DMS 273 (cell line): Measurements from ENCODE around the gene AMER3.
A peak's percentile ranks its signal among the peaks of the same experiment; 100 is the strongest.

Source experiments
- DNase-seq: peaks from one replicate; lab custom pipeline; 2025; ENCODE audit not compliant: unreplicated experiment; lab: John Stamatoyannopoulos, UW

The AMER3 gene

GRCh38 chr2:130778781-130779180 is 23.4 kb downstream of the AMER3 start:
- no peak for DNase-seq

- DNase-seq: peak; percentile 84
These were observed 30.2 kb downstream of the AMER3 start for GRCh38 chr2:130785466-130786055.

- no peak for DNase-seq
These were observed 30.7 kb downstream of the AMER3 start for GRCh38 chr2:130786076-130786475.

GRCh38 chr2:130787841-130788240 is 32.5 kb downstream of the AMER3 start:
- no peak for DNase-seq

- no peak for DNase-seq
These were observed 35.0 kb downstream of the AMER3 start for GRCh38 chr2:130790312-130790711.

GRCh38 chr2:130790804-130791616 is 35.7 kb downstream of the AMER3 start:
- DNase-seq: no peak

GRCh38 chr2:130791617-130791939 is 36.2 kb downstream of the AMER3 start:
- DNase-seq: no peak

GRCh38 chr2:130795431-130795830 is 40.1 kb downstream of the AMER3 start:
- no peak for DNase-seq

- DNase-seq: no peak
These were observed 41.0 kb downstream of the AMER3 start for GRCh38 chr2:130796290-130796689.

GRCh38 chr2:130797493-130798435 is 42.4 kb downstream of the AMER3 start:
- DNase-seq: peak; percentile 97

GRCh38 chr2:130798472-130799218 is 43.3 kb downstream of the AMER3 start:
- DNase-seq: peak; percentile 42

- DNase-seq: no peak
These were observed 44.0 kb downstream of the AMER3 start for GRCh38 chr2:130799295-130799694.

GRCh38 chr2:130805613-130806012 is 50.3 kb downstream of the AMER3 start:
- no peak for DNase-seq

GRCh38 chr2:130806370-130806769 is 51.0 kb downstream of the AMER3 start:
- no peak for DNase-seq

- peak; percentile 33 for DNase-seq
These were observed 52.5 kb downstream of the AMER3 start for GRCh38 chr2:130807659-130808385.

- DNase-seq: peak; percentile 40
These were observed 53.3 kb downstream of the AMER3 start for GRCh38 chr2:130808482-130809268.

- no peak for DNase-seq
These were observed 55.1 kb downstream of the AMER3 start for GRCh38 chr2:130810490-130810889.

- no peak for DNase-seq
These were observed 58.4 kb downstream of the AMER3 start for GRCh38 chr2:130813722-130814121.

GRCh38 chr2:130814931-130815680 is 59.8 kb downstream of the AMER3 start:
- no peak for DNase-seq
